Myocyte (in vitro differentiated cells): ENCODE results near the gene TMEM184A. TPM values are rescaled to one million over a fixed set of nuclear protein-coding genes. Genes with fewer than 3 reads are reported as not detected.
A peak's percentile ranks its signal among the peaks of the same experiment; 100 is the strongest.

Experiments
- DNase-seq: peaks from one replicate; pipeline ENCODE4 v3.0.0-alpha.2; 2012; ENCODE audit warnings: low read depth
- total RNA-seq: library from RNA; depleted of rRNA; stranded (reverse); fragments of >200 nt; gene quantifications from 2 replicates; pipeline ENCODE4 v1.2.3, GENCODE V29; 2014

The TMEM184A gene
- total RNA-seq, 1 donor from 2014 or later = 0.32 TPM

DNA sequence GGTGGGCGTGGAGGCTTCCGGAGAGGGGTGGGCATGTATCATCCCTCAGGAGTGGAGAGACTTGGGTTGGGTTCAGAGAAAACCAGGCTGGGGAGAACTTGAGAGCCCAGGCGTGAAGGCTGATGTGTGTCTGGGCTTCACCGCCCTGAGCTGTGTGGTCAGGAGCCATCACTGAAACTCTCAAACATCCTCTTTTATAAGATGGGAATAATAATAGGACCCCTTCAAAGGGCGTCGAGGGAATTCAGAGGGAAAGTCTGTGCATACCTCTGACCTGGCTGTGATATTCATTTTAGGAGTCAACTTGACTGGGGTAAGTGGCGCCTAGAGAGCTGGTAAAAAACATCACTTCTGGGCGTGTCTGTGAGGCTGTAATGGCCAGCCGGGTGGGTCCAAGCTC, 34.9 kb upstream of the TMEM184A start:
- no peak for DNase-seq

- no peak for DNase-seq
These were observed 34.5 kb upstream of the TMEM184A start for GRCh38 chr7:1590476-1590875.

GRCh38 chr7:1588978-1589377, 33.0 kb upstream of the TMEM184A start:
- DNase-seq = no peak

DNA sequence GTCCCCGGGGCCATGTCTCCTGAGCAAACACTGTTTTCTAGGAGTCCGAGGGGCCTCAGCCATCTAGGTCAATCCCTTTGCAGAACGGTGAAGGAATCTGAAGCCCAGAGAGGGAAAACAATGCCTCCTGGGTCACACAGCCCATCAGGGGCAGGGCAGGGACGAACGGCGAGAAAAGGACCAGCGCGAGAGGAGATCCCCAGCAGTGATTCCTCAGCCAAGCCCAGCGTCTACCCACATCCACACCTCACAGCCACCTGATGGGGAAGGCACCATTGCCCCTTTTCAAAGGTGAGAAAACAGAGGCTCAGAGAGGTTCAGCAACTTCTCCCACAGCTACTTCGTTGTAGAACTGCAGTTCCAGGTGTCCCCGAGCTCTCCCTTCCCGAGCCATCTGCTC, 31.7 kb upstream of the TMEM184A start:
- DNase-seq = no peak

DNA sequence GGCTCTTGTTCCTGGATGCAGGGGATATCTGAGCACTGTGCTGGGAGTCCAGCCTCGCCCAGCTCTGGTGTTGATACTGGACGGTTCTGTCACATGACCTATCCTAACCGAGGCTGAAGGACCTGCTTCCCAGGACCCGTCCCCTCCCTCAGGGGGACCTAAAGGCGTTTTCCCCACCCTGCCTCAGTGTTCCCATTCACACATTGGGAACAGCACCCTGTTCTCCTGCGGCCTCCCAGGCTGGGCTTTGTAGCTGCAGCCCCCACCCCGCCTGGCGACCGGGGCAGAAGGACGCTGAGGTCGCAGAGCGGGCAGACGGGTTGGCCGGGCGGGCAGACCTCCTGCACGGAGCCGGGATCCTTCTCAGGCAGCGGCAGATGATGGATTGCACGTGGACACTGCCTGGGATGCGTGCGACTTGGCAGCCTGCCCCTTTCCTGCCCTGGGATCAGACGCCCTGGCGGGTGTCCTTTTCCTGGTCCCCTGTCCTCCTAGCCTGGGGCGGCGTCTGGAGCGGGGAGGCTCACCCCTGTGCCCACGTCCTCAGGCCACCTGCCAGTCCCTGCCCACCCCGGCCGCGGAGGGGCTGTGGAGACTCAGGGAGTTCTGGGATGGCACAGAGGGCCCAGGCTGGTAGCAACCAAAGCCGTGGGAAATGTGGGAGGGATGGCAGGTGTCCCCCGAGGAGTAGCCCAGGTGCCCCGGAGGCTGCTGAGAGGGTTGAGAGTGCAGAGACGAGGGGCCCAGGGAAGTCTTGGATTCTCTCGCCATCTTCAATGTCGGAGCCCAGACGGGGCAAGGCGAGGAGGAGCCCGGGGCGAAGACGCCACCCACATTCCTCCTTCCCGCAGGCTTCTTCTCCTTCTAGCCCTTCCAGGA, 31.1 kb upstream of the TMEM184A start:
- DNase-seq = no peak

GRCh38 chr7:1586126-1586826, 30.3 kb upstream of the TMEM184A start:
- DNase-seq = no peak

DNA sequence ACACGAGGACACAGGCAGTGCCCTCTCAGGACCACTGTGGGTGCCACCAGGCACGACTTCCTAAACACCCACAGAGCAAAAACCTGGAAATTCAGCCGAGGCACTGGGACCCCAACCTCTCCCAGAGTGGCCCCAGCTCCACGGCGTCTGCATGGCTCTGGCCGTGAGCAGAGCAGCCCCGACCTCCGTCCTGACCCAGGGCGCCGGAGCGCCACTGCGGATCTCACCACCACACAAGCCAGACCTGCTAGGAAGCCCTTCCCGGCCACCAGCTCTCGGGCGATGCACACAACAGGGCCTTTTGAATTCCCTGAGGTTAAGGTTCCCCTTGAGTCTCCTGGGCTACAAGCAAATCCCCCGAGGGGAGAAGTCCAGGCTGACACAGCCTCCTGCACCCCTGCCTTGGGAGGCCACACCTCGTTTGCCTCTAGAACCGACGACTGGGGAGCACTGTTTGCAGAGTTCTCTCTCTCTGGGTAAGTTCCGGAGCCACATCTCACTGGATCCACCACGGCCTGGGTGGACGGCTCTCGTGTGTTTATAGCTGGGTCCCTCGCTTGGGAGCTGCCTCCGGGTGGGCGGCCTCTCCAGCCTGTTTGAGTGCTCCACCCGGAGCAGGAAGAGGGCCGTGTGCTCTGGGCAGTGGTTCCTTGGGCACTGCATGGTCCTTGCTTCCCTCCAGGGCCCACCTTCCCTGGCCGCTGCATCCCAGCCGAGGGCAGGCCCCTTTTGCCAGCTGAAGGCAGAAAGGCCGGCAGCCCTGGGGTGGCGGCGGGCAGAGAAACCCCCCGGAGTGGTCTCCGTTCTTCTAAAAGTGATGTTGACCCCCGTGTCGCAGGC, 29.4 kb upstream of the TMEM184A start:
- DNase-seq = no peak

GRCh38 chr7:1584700-1585099, 28.7 kb upstream of the TMEM184A start:
- no peak for DNase-seq

DNA sequence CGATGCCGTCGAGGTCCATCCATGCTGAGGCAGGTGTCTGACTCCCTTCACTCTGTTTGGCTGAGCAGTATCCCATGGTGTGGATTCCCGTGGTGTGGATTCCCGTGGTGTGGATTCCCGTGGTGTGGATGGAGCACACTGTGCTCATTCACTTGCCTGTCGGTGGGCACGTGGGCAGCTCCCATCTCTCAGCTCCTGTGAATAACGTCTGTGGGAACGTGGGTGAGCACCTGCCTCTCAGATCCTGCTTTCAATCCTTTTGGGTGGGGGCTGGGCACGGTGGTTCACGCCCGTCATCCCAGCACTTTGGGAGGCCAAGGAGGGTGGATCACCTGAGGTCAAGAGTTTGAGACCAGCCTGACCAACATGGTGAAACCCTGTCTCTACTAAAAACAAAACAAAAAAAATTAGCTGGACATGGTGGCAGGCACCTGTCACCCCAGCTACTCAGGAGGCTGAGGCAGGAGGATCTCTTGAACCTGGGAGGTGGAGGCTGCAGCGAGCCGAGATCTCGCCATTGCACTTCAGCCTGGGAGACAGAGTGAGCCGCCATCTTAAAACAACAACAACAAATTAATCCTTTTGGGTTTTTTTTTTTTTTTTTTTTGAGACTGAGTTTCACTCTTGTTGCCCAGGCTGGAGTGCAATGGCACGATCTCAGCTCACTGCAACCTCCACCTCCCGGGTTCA, 27.4 kb upstream of the TMEM184A start:
- DNase-seq = peak; percentile 54

DNA sequence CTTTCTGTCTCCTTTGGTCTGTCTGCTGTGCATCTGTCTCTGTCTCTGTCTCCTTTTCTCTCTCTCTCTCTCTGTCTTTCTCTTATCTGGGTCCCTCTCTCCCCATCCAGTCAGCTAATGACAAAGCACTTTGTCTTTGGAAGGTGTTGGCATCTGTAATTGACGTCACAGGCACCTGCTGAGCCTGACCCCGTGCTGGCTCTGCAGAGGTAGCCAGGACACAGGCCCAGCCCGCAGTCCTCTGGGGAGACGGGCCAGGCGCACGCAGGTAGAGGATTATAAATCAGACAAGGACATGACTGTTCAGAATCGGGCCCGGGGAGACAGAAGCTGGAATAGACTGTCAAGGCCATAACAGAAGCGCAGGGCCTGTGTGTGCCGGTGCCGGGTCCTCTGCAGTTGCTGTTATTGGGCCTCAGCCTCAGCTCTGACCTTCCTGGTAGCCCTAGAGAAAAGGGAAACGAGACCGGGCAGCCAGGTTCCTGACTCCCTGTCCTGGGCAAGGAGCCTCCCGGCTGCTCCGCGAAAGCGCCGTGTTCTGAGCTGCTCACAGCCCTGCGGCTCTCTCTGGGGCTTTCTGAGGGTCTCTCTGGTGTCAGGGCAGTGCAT, 24.5 kb upstream of the TMEM184A start:
- no peak for DNase-seq

- peak; percentile 74 for DNase-seq
These were observed 23.7 kb upstream of the TMEM184A start for GRCh38 chr7:1579481-1580421.

- DNase-seq = no peak
These were observed 22.5 kb upstream of the TMEM184A start for GRCh38 chr7:1578513-1578912.

DNA sequence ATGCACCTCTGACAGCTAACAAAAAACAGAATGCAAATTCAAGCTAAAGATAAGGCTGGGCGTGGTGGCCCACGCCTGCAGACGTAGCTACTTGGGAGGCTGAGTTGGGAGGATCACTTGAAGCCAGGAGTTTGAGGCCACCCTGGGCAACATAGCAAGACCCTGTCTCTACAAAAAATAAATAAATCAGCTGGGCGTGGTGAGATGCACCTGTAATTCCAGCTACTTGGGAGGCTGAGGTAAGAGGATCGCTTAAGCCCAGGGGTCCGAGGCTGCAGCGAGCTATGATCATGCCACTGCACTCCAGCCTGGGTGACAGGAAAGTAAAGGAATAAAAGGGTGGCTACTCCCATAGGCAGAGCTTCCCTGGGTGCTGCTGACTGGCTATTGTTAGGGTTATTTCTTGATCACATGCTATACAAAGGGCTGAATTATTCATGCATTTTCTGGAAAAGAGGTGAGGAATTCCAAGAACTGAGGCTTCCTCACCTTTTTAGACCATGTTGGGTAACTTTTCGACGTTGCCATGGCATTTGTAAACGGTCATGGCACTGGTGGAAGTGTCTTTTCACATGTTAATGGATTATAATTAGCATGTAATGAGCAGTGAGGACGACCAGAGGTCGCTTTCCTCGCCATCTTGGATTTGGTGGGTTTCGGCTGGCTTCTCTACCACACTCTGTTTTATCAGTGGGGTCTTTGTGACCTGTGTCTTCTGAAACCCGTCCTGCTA, 20.7 kb upstream of the TMEM184A start:
- no peak for DNase-seq

- no peak for DNase-seq
These were observed 19.8 kb upstream of the TMEM184A start for GRCh38 chr7:1575809-1576208.

DNA sequence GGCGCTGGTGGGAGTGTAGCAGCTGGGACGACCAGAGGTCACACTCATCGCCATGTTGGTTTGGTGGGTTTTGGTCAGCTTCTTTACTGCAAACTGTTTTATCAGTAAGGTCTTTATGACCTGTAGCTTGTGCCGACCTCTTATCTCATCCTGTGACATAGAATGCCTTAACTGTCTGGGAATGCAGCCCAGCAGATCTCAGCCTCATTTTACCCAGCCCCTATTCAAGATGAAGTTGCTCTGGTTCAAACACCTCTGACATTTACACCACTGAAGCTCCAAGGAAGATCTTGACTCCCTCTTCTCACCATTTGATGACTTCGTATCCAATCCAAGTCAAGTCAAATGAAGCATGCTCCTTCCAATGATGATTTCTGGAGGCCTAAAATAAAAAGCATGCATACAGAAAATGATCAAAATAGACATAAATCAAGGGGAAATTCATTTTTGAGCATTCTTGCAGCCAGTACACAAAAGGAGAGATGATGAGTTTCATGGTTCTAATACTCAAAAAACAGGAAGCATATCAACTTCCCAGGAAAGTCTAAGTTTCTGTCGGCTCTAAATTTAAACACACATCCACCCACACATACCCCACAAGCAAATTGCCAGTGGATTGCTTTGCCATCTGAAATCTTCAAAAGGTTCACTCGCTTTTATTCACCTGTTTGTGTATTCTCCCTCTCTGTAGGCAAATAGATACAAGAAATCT, 16.3 kb upstream of the TMEM184A start:
- no peak for DNase-seq

DNA sequence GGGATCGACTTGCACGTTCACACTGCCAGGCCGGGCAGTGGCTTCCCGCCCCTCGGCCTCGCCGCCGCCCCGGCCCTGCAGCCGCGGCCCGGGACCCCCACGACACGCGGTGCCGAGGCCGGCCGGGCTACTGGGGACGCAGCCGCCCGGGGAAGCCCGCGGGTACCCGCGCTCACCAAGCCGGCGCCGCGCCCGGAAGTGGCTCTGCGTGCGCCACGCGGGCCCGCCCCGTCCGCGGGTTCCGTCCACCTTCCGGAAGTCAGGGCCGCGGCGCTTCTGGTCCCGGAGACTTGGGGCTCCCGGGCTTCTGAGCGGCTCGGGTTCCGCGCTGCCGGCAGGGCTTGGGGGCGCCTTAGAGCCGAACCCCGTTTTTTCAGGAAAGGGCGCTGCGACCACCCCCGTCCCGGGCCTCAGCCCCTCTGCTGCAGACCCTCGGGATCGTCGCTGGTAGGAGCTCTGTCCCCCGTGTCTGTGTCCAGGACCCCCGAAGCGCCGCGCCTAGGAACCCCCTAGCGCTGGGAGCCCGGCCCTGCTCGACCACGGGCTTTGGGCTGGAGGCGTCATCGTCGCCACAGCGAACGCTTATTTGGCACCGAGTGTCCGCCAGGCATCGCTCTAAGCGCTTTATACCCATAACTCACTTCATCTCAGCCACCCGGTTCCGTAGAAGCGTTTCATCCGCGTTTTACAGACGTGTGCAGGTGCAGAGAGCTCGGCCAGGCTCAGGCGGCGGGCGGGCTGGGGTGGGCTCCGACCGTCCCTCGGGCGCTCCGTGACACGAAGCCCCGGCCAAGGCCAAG, 14.0 kb upstream of the TMEM184A start, which contains the start of gene PSMG3:
Gene PSMG3, minus strand, starts transcription at position 200 of the 800 bp plus-strand sequence. CDS start 693 bp downstream, outside the sequence.
- DNase-seq = peak; percentile 97

DNA sequence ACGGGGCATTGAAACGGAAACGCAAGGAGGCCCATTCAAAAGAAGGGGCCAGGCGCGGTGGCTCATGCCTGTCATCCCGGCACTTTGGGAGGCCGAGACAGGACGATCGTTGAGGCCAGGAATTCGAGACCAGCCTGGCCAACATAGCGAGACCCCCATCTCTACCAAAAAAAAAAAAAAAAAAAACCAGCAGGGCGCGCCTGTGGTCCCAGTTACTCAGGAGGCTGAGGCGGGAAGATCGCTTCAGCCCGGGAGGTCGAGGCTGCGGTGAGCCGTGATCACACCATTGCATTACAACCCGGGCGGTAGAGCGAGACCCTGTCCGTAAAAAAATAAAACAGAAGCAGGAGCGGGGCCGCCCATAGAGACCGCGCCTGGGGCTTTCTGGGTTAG, 13.4 kb upstream of the TMEM184A start:
- DNase-seq = no peak
